GM23248 (cell line): Measurements from ENCODE around the gene EML4.

ENCODE experiments used
- EZH2 ChIP-seq: fragments of 200-600 bp; sonication (generic); IDR thresholded peaks from 2 replicates; pipeline ENCODE4 v1.6.1; 2018; ENCODE audit warnings: antibody characterized with exemption, mild to moderate bottlenecking; ENCODE audit not compliant: insufficient read depth, poor library complexity, severe bottlenecking
- EZH2phosphoT487 ChIP-seq: fragments of 200-600 bp; sonication (generic); IDR thresholded peaks from 2 replicates; pipeline ENCODE4 v1.6.1; 2018; ENCODE audit warnings: antibody characterized with exemption, moderate library complexity, mild to moderate bottlenecking, low read depth; ENCODE audit not compliant: insufficient read depth

DNA sequence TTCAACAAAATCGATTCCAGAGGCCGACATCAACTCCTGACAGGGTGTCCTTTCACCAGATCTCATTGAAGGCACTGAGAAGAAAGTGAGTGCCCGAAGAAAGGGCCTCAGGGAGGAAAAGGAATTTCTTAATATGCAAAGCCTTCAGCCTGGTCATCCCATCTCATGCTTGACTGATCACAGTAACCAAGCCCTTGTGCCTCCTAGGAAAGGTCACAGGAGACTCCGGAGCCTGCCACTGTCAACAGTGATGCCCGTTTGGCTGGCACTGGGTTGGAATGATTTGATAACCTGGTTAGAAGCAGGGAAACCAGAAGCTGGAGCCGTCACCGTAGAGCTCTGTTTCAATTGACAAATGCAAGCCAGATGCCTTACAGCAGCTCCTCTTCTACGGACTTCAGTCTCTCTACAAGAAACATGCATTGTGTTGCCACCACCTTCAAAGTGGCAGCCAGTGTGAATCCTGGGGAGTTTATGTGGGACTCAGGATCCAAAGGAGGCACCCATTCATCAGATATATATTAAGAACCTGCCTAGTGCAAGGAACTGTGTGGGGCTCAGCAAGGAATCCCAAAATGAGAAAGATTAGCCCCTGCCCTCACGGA, 167.3 kb downstream of the EML4 start:
- no peak for TF ChIP-seq EZH2phosphoT487
- TF ChIP-seq EZH2: no peak
